ENCODE results near the gene EIPR1. TPM values are rescaled to one million over a fixed set of nuclear protein-coding genes. Genes with fewer than 3 reads are reported as not detected.

The EIPR1 gene
- total RNA-seq, 1 experiment from 2014 or later: 40.4 TPM

DNA sequence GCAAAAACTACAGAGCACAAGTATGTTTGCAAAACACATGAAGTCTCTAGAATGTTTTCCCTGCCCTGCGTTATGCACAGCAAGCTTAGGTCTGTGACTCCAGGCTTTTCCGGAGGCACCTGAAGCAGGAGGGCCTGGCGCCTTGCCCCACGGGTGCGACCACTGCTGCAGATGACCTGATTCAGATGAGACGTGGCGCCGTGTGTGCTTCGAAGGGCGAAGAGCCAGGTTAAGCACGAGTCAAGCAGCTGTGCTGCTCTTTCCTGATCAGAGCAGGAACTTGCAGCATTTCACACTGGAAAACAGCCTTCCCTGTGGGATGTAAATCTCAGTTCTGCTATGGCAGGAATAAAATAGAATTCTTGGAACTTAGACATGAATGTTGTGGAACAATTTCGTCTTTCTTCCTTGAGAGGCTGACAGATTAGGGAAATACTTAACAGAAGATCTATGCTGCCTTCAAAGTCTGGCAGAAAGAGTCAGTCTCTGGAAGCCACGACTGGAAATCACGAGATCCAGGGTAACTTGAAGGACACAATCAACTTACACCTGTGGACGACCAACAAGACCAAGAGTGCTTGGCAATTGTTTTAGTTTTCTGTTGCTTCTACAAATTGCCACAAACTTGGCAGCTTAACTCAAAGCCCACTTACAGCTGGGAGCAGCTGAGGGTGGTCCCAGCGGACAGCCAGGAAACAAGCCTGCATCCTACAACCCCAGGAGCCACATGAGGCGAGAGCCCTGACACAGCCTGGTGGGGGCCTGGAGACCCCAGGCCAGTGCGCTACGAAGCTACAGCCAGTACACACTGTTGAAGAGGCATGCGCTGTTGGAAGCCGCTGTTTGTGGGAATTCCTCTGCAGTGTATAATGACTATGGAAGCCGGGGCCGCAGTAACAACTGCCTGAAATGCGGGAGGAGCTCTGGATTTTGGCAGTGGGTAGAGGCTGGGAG, 42.9 kb downstream of the EIPR1 start:
- Histone ChIP-seq H3K36me3 (ENCODE audit: insufficient read depth, low read length) (peaks cover 55% of the 10 kb centered on the region), H3K79me2 (ENCODE audit: low read length) (peaks cover 51% of the 10 kb centered on the region), H3K9me3 (ENCODE audit: low read length) (peaks cover 5% of the 10 kb centered on the region), H4K20me1 (ENCODE audit: insufficient read depth, low read depth, low read length) (no peaks in the 10 kb centered on the region), H3K27me3 (ENCODE audit: low read length) (no peaks in the 10 kb centered on the region), H3K9me2 (replicated peaks; ENCODE audit: insufficient read depth, low read length) (no peaks in the 10 kb centered on the region), H2AFZ (ENCODE audit: low read length) (no peak overlapping the region), H3K27ac (ENCODE audit: low read length) (no peak overlapping the region), H3K4me1 (ENCODE audit: low read length) (no peaks in the 10 kb centered on the region), H3K9ac (ENCODE audit: low read length) (no peak overlapping the region), H3K4me3 (ENCODE audit: low read length) (no peak overlapping the region), H3K4me2 (ENCODE audit: low read depth, low read length, poor library complexity, severe bottlenecking) (no peak overlapping the region)
- DNase-seq: no peak

DNA sequence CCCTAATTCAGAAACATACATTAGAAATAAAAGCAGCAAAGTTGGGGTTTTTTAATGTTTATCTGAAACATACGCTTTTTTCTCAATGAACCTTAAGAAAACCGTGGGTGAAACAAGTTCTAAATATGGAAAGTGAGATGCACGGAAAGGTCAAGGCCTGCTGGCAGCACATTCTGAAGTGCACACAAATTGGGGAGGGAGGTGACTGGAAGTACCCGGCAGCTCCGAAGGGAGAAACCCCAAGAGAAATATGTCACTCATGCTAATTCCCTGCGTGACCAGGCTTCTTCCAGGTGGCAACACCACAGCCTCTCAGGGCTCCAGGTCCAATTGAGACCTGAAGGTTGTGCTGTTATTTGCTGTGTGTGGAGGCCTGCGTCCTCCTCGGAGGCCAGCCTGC, 45.5 kb downstream of the EIPR1 start:
- Histone ChIP-seq H3K4me2 (ENCODE audit: low read depth, low read length, poor library complexity, severe bottlenecking) (no peak overlapping the region), H3K9ac (ENCODE audit: low read length) (no peak overlapping the region), H2AFZ (ENCODE audit: low read length) (no peak overlapping the region), H3K27me3 (ENCODE audit: low read length) (no peaks in the 10 kb centered on the region), H3K9me2 (replicated peaks; ENCODE audit: insufficient read depth, low read length) (no peaks in the 10 kb centered on the region), H4K20me1 (ENCODE audit: insufficient read depth, low read depth, low read length) (no peaks in the 10 kb centered on the region), H3K4me1 (ENCODE audit: low read length) (no peaks in the 10 kb centered on the region), H3K27ac (ENCODE audit: low read length) (no peak overlapping the region), H3K9me3 (ENCODE audit: low read length) (peaks cover 5% of the 10 kb centered on the region), H3K79me2 (ENCODE audit: low read length) (peaks cover 61% of the 10 kb centered on the region), H3K36me3 (ENCODE audit: insufficient read depth, low read length) (peaks cover 49% of the 10 kb centered on the region), H3K4me3 (ENCODE audit: low read length) (no peak overlapping the region)
- DNase-seq: no peak

- Histone ChIP-seq H3K4me3 (ENCODE audit: low read length) (no peak overlapping the region), H3K79me2 (ENCODE audit: low read length) (peaks cover 65% of the 10 kb centered on the region), H3K36me3 (ENCODE audit: insufficient read depth, low read length) (peaks cover 33% of the 10 kb centered on the region), H3K9me2 (replicated peaks; ENCODE audit: insufficient read depth, low read length) (no peaks in the 10 kb centered on the region), H4K20me1 (ENCODE audit: insufficient read depth, low read depth, low read length) (no peaks in the 10 kb centered on the region), H2AFZ (ENCODE audit: low read length) (no peak overlapping the region), H3K9ac (ENCODE audit: low read length) (no peak overlapping the region), H3K27me3 (ENCODE audit: low read length) (no peaks in the 10 kb centered on the region), H3K4me2 (ENCODE audit: low read depth, low read length, poor library complexity, severe bottlenecking) (no peak overlapping the region), H3K9me3 (ENCODE audit: low read length) (peaks cover 5% of the 10 kb centered on the region), H3K4me1 (ENCODE audit: low read length) (no peaks in the 10 kb centered on the region), H3K27ac (ENCODE audit: low read length) (no peak overlapping the region)
- DNase-seq: no peak
Observed at GRCh38 chr2:3329491-3329890, 48.1 kb downstream of the EIPR1 start.

- Histone ChIP-seq H3K27me3 (ENCODE audit: low read length) (no peaks in the 10 kb centered on the region), H3K4me1 (ENCODE audit: low read length) (no peaks in the 10 kb centered on the region), H3K79me2 (ENCODE audit: low read length) (peaks cover 63% of the 10 kb centered on the region), H3K9me2 (replicated peaks; ENCODE audit: insufficient read depth, low read length) (no peaks in the 10 kb centered on the region), H3K4me3 (ENCODE audit: low read length) (no peak overlapping the region), H3K36me3 (ENCODE audit: insufficient read depth, low read length) (peaks cover 11% of the 10 kb centered on the region), H3K9ac (ENCODE audit: low read length) (no peak overlapping the region), H4K20me1 (ENCODE audit: insufficient read depth, low read depth, low read length) (no peaks in the 10 kb centered on the region), H2AFZ (ENCODE audit: low read length) (no peak overlapping the region), H3K9me3 (ENCODE audit: low read length) (no peaks in the 10 kb centered on the region), H3K4me2 (ENCODE audit: low read depth, low read length, poor library complexity, severe bottlenecking) (no peak overlapping the region), H3K27ac (ENCODE audit: low read length) (no peak overlapping the region)
- DNase-seq: no peak
Observed at GRCh38 chr2:3326871-3327270, 50.7 kb downstream of the EIPR1 start.

- Histone ChIP-seq H2AFZ (ENCODE audit: low read length) (no peak overlapping the region), H3K4me1 (ENCODE audit: low read length) (no peaks in the 10 kb centered on the region), H4K20me1 (ENCODE audit: insufficient read depth, low read depth, low read length) (no peaks in the 10 kb centered on the region), H3K27me3 (ENCODE audit: low read length) (no peaks in the 10 kb centered on the region), H3K4me3 (ENCODE audit: low read length) (no peak overlapping the region), H3K9me3 (ENCODE audit: low read length) (no peaks in the 10 kb centered on the region), H3K4me2 (ENCODE audit: low read depth, low read length, poor library complexity, severe bottlenecking) (no peak overlapping the region), H3K27ac (ENCODE audit: low read length) (no peak overlapping the region), H3K36me3 (ENCODE audit: insufficient read depth, low read length) (peaks cover 10% of the 10 kb centered on the region), H3K9me2 (replicated peaks; ENCODE audit: insufficient read depth, low read length) (no peaks in the 10 kb centered on the region), H3K9ac (ENCODE audit: low read length) (no peak overlapping the region), H3K79me2 (ENCODE audit: low read length) (peaks cover 70% of the 10 kb centered on the region)
- no peak for DNase-seq
Observed at GRCh38 chr2:3326182-3326537, 51.5 kb downstream of the EIPR1 start.

DNA sequence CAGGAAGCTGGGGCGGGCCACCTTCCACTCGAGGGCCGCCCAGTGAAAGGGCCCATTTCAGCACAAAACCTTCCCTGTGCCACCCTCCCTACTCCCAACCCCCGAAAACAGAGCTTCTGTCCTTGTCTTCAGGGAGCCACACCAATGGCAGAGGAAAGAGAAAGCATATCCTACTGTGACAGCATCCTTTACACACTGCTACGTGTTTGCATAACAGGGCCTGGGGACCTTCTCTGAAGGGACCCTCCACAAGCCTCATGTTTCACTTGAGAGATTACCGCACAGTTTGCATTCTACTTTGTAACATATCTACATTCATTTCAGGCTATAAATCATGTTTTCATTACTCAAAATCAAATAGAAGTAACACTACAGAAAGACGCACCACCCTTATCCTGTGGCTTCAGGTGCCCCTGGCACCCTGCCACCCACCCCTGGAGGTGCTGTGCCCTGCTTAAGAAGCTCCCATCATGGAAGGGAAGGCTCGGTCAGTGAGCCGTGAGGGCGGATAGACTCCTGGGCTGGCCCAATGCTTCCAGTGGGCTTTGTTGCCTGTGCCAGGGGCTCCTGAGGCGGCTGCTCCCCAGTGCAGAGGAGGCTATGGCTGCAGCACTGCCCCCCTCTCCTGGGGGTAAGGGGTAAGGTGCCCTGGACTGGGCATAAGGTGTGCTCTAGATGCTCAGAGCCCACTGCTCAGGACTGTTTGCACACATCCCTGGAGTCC, 52.0 kb downstream of the EIPR1 start:
- Histone ChIP-seq H3K79me2 (ENCODE audit: low read length) (peaks cover 70% of the 10 kb centered on the region), H3K4me2 (ENCODE audit: low read depth, low read length, poor library complexity, severe bottlenecking) (no peak overlapping the region), H3K9me2 (replicated peaks; ENCODE audit: insufficient read depth, low read length) (no peaks in the 10 kb centered on the region), H3K9me3 (ENCODE audit: low read length) (no peaks in the 10 kb centered on the region), H3K9ac (ENCODE audit: low read length) (no peak overlapping the region), H4K20me1 (ENCODE audit: insufficient read depth, low read depth, low read length) (no peaks in the 10 kb centered on the region), H3K27ac (ENCODE audit: low read length) (no peak overlapping the region), H3K4me1 (ENCODE audit: low read length) (no peaks in the 10 kb centered on the region), H3K36me3 (ENCODE audit: insufficient read depth, low read length) (peaks cover 5% of the 10 kb centered on the region), H3K27me3 (ENCODE audit: low read length) (no peaks in the 10 kb centered on the region), H2AFZ (ENCODE audit: low read length) (no peak overlapping the region), H3K4me3 (ENCODE audit: low read length) (no peak overlapping the region)
- DNase-seq: no peak

GRCh38 chr2:3324404-3325281, 53.0 kb downstream of the EIPR1 start:
- no peak overlapping the region for H3K4me3 ChIP-seq (ENCODE audit: low read length)
- no peak overlapping the region for H3K9ac ChIP-seq (ENCODE audit: low read length)
- H4K20me1 ChIP-seq (ENCODE audit: insufficient read depth, low read depth, low read length): no peaks in the 10 kb centered on the region
- no peak overlapping the region for H2AFZ ChIP-seq (ENCODE audit: low read length)
- no peaks in the 10 kb centered on the region for H3K4me1 ChIP-seq (ENCODE audit: low read length)
- no peak overlapping the region for H3K27ac ChIP-seq (ENCODE audit: low read length)
- DNase-seq: no peak
- peaks cover 70% of the 10 kb centered on the region for H3K79me2 ChIP-seq (ENCODE audit: low read length)
- no peaks in the 10 kb centered on the region for H3K9me2 ChIP-seq (replicated peaks; ENCODE audit: insufficient read depth, low read length)
- no peaks in the 10 kb centered on the region for H3K27me3 ChIP-seq (ENCODE audit: low read length)
- H3K9me3 ChIP-seq (ENCODE audit: low read length): no peaks in the 10 kb centered on the region
- no peak overlapping the region for H3K4me2 ChIP-seq (ENCODE audit: low read depth, low read length, poor library complexity, severe bottlenecking)
- H3K36me3 ChIP-seq (ENCODE audit: insufficient read depth, low read length): 0 out of 2 replicates have a peak, but pooled peaks cover 3% of the 10 kb centered on the region

DNA sequence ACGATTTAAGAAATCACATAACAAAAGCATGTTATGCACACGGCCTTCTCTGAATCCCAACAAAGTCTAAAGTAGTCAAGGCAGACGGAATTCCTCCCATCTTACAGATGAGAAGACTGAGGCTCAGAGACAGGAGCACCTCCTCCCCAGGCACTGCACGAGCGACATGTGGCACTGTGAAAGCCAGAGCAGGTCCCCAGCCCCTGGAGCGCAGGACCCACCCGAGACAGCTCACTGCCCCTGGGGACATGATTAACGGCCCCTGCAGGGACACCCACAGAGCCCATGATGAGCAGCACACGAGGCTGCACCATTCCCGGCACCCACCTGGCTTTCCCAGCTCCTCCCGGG, 53.6 kb downstream of the EIPR1 start:
- no peak overlapping the region for H3K4me2 ChIP-seq (ENCODE audit: low read depth, low read length, poor library complexity, severe bottlenecking)
- no peak overlapping the region for H2AFZ ChIP-seq (ENCODE audit: low read length)
- H3K9ac ChIP-seq (ENCODE audit: low read length): no peak overlapping the region
- no peaks in the 10 kb centered on the region for H4K20me1 ChIP-seq (ENCODE audit: insufficient read depth, low read depth, low read length)
- no peaks in the 10 kb centered on the region for H3K9me2 ChIP-seq (replicated peaks; ENCODE audit: insufficient read depth, low read length)
- H3K4me1 ChIP-seq (ENCODE audit: low read length): no peaks in the 10 kb centered on the region
- peaks cover 70% of the 10 kb centered on the region for H3K79me2 ChIP-seq (ENCODE audit: low read length)
- H3K27me3 ChIP-seq (ENCODE audit: low read length): no peaks in the 10 kb centered on the region
- no peak overlapping the region for H3K4me3 ChIP-seq (ENCODE audit: low read length)
- no peaks in the 10 kb centered on the region for H3K9me3 ChIP-seq (ENCODE audit: low read length)
- no peak for DNase-seq
- peaks cover 6% of the 10 kb centered on the region; the same call in 1 of the 2 replicates for H3K36me3 ChIP-seq (ENCODE audit: insufficient read depth, low read length)
- H3K27ac ChIP-seq (ENCODE audit: low read length): no peak overlapping the region
